ENCODE results near the gene PACRG. TPM values are rescaled to one million over a fixed set of nuclear protein-coding genes. Genes with fewer than 3 reads are reported as not detected.

Gene PACRG
- total RNA-seq, 1 experiment from 2014 or later, result not detected

GRCh38 chr6:163191704-163192537 is 464.1 kb downstream of the PACRG start:
- H3K36me3 ChIP-seq, result no peaks in the 10 kb centered on the region
- H3K4me1 ChIP-seq, result no peaks in the 10 kb centered on the region; the same call in 1 of the 2 replicates
- no peaks in the 10 kb centered on the region for H3K27me3 ChIP-seq
- DNase-seq, result peak in 1 of 2 experiments; percentile 47
- H3K27ac ChIP-seq, result no peak overlapping the region
- H3K4me3 ChIP-seq, result no peak overlapping the region
- no peaks in the 10 kb centered on the region for H3K9me3 ChIP-seq (replicated peaks)

- no peaks in the 10 kb centered on the region; the same call in 1 of the 2 replicates for H3K4me1 ChIP-seq
- H3K4me3 ChIP-seq, result no peak overlapping the region
- peak in 1 of 2 experiments; percentile 33 for DNase-seq
- no peaks in the 10 kb centered on the region for H3K27me3 ChIP-seq
- no peak overlapping the region for H3K27ac ChIP-seq
- no peaks in the 10 kb centered on the region for H3K36me3 ChIP-seq
- H3K9me3 ChIP-seq (replicated peaks), result no peaks in the 10 kb centered on the region
Measured at GRCh38 chr6:163192591-163192990, 464.8 kb downstream of the PACRG start.

- Histone ChIP-seq H3K4me1 (no peaks in the 10 kb centered on the region; the same call in 1 of the 2 replicates), H3K9me3 (replicated peaks) (no peaks in the 10 kb centered on the region), H3K36me3 (no peaks in the 10 kb centered on the region), H3K27ac (no peak overlapping the region), H3K27me3 (no peaks in the 10 kb centered on the region), H3K4me3 (no peak overlapping the region)
- no peak for DNase-seq
Measured at GRCh38 chr6:163193326-163193725, 465.6 kb downstream of the PACRG start.

GRCh38 chr6:163195721-163196691 is 468.2 kb downstream of the PACRG start:
- no peak for DNase-seq
- Histone ChIP-seq H3K27ac (no peak overlapping the region), H3K36me3 (no peaks in the 10 kb centered on the region)

GRCh38 chr6:163197839-163198238 is 470.1 kb downstream of the PACRG start:
- H3K4me1 ChIP-seq, result no peaks in the 10 kb centered on the region

More at GRCh38 chr6:163195721-163196691, 468.2 kb downstream of the PACRG start:
- Histone ChIP-seq H3K4me1 (no peaks in the 10 kb centered on the region; the same call in 1 of the 2 replicates), H3K4me3 (no peak overlapping the region), H3K27me3 (no peaks in the 10 kb centered on the region), H3K9me3 (replicated peaks) (no peaks in the 10 kb centered on the region)

DNA sequence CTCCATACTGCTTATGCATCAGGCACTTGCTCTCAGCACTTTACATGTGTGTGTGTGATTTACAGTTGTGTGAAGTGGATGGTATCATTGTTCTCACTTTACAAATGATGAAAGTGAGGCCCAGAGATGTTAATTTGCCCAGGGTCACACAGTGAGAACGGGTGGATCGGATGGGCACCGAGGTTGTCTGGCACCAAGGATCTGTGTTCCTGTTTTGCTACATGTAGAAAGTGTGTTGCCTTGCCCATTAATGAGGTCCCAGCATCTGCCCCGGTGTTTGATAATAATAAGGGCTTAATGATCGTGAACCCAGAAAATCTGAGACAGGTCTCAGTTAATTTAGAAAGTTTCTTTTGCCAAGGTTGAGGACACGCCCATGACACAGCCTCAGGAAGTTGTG is 470.6 kb downstream of the PACRG start:
- Histone ChIP-seq H3K4me1 (no peaks in the 10 kb centered on the region), H3K4me3 (no peak overlapping the region), H3K27ac (no peak overlapping the region), H3K9me3 (replicated peaks) (no peaks in the 10 kb centered on the region), H3K36me3 (no peaks in the 10 kb centered on the region), H3K27me3 (no peaks in the 10 kb centered on the region)
- DNase-seq, result no peak

More at GRCh38 chr6:163197839-163198238, 470.1 kb downstream of the PACRG start:
- no peak for DNase-seq
- no peaks in the 10 kb centered on the region for H3K36me3 ChIP-seq
- H3K27ac ChIP-seq, result no peak overlapping the region
- H3K4me3 ChIP-seq, result no peak overlapping the region
- H3K9me3 ChIP-seq (replicated peaks), result no peaks in the 10 kb centered on the region
- H3K27me3 ChIP-seq, result no peaks in the 10 kb centered on the region

- Histone ChIP-seq H3K27ac (no peak overlapping the region), H3K36me3 (no peaks in the 10 kb centered on the region), H3K9me3 (replicated peaks) (no peaks in the 10 kb centered on the region), H3K27me3 (no peaks in the 10 kb centered on the region), H3K4me1 (no peaks in the 10 kb centered on the region), H3K4me3 (no peak overlapping the region)
- DNase-seq, result no peak
Measured at GRCh38 chr6:163199371-163199770, 471.6 kb downstream of the PACRG start.

DNA sequence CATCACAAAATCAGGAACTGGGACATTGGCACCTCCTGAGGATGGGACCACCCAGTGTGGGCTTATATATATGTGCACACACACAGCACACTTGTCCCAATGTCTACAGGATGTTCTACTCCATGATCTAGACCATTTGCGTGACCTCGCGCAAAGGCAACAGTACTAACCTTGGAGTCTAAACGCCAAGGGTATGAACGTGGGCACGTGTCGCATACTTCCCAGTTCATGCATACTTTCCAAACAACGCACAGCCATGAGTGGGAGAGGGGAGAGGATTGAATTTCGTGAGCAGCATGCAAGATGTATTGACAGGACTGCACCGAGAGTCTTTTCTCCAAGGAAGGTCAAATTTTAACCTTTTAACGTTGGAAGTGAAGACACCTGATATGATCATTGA is 472.5 kb downstream of the PACRG start:
- no peaks in the 10 kb centered on the region for H3K4me1 ChIP-seq
- no peaks in the 10 kb centered on the region for H3K27me3 ChIP-seq
- no peak for DNase-seq
- no peaks in the 10 kb centered on the region for H3K9me3 ChIP-seq (replicated peaks)
- no peaks in the 10 kb centered on the region for H3K36me3 ChIP-seq
- no peak overlapping the region for H3K4me3 ChIP-seq
- H3K27ac ChIP-seq, result no peak overlapping the region

- no peak overlapping the region for H3K4me3 ChIP-seq
- no peaks in the 10 kb centered on the region for H3K27me3 ChIP-seq
- H3K36me3 ChIP-seq, result no peaks in the 10 kb centered on the region
- H3K9me3 ChIP-seq (replicated peaks), result no peaks in the 10 kb centered on the region; the same call in 1 of the 2 replicates
- DNase-seq, result no peak
- H3K27ac ChIP-seq, result no peak overlapping the region
- no peaks in the 10 kb centered on the region for H3K4me1 ChIP-seq
Measured at GRCh38 chr6:163200694-163201093, 472.9 kb downstream of the PACRG start.

- DNase-seq, result no peak
- no peaks in the 10 kb centered on the region; the same call in 1 of the 2 replicates for H3K9me3 ChIP-seq (replicated peaks)
- no peaks in the 10 kb centered on the region for H3K4me1 ChIP-seq
- no peaks in the 10 kb centered on the region for H3K27me3 ChIP-seq
- no peak overlapping the region for H3K27ac ChIP-seq
- H3K36me3 ChIP-seq, result no peaks in the 10 kb centered on the region
- no peak overlapping the region for H3K4me3 ChIP-seq
Measured at GRCh38 chr6:163201855-163202254, 474.1 kb downstream of the PACRG start.

DNA sequence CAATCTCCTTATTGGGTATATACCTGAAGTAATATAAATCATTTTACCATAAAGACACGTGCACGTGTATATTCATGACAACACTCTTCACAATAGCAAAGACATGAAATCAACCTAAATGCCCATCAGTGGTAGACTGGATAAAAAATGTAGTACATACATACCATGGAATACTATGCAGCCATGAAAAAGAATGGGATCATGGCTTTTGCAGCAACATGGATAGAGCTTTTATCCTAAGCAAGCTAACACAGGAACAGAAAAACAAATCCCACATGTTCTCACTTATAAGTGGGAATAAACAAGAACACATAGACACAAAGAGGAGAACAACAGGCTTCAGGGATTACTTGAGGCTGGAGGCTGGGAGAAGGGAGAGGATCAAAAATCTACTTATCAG is 478.4 kb downstream of the PACRG start:
- H3K9me3 ChIP-seq (replicated peaks), result no peaks in the 10 kb centered on the region; the same call in 1 of the 2 replicates
- H3K4me1 ChIP-seq, result no peaks in the 10 kb centered on the region
- no peak for DNase-seq
- H3K36me3 ChIP-seq, result no peaks in the 10 kb centered on the region
- H3K27ac ChIP-seq, result no peak overlapping the region
- no peak overlapping the region for H3K4me3 ChIP-seq
- H3K27me3 ChIP-seq, result no peaks in the 10 kb centered on the region

GRCh38 chr6:163207431-163208383 is 479.9 kb downstream of the PACRG start:
- no peak for DNase-seq
- Histone ChIP-seq H3K36me3 (no peaks in the 10 kb centered on the region), H3K4me1 (no peaks in the 10 kb centered on the region), H3K27me3 (no peaks in the 10 kb centered on the region), H3K4me3 (no peak overlapping the region), H3K27ac (no peak overlapping the region), H3K9me3 (replicated peaks) (no peaks in the 10 kb centered on the region; the same call in 1 of the 2 replicates)

DNA sequence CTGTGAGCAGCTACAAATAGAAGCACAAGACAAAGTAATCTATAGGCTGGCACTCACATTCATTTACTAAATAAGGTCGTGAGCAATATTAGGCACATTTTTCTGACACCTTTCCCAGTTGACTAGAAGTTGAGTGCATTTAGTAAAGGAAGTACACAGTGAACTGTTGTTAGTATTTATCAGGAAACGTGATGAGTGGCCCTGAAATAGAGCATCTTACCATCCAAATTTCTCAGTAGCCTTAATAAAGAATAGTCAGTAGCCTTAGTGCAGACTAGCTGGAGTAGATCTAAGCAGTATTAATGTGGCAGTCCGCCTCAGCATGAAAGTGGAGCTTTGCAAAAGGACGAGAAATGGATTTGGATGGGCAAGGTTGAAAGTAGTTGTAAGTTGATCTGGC is 481.2 kb downstream of the PACRG start:
- no peak for DNase-seq
- Histone ChIP-seq H3K27me3 (no peaks in the 10 kb centered on the region), H3K9me3 (replicated peaks) (no peaks in the 10 kb centered on the region; the same call in 1 of the 2 replicates), H3K4me3 (no peak overlapping the region), H3K27ac (no peak overlapping the region), H3K36me3 (no peaks in the 10 kb centered on the region), H3K4me1 (no peaks in the 10 kb centered on the region)

GRCh38 chr6:163212123-163212522 is 484.3 kb downstream of the PACRG start:
- Histone ChIP-seq H3K27ac (no peak overlapping the region), H3K27me3 (no peaks in the 10 kb centered on the region), H3K4me3 (no peak overlapping the region), H3K9me3 (replicated peaks) (no peaks in the 10 kb centered on the region), H3K36me3 (no peaks in the 10 kb centered on the region), H3K4me1 (no peaks in the 10 kb centered on the region)
- DNase-seq, result no peak
